ENCODE data around the gene TIMM44. TPM values are rescaled to one million over a fixed set of nuclear protein-coding genes. Genes with fewer than 3 reads are reported as not detected.

TIMM44 gene
- total RNA-seq, 4 donors from 2014 or later, result 65.7 to 108 (median 86.4) TPM

- Histone ChIP-seq H3K4me1 (peaks cover 17 to 97% (median 69%) of the 10 kb centered on the region in 3 donors), H3K36me3 (peaks cover 0 to 32% of the 10 kb centered on the region in 2 donors), H3K4me3 (peak within 1 kb of the TSS; percentile 51 to 80), H3K9me3 (no peaks in the 10 kb centered on the region), H3K27ac (peak within 1 kb of the TSS; percentile 94 to 97 (median 94)), H3K27me3 (no peaks in the 10 kb centered on the region)
- TF ChIP-seq POLR2A (IDR thresholded peaks at IDR 0.05) (peak; percentile 11 to 12), CTCF (IDR thresholded peaks at IDR 0.05) (peak in 3 of 4 experiments; percentile 33 to 57 (median 41)), POLR2AphosphoS5 (IDR thresholded peaks at IDR 0.05) (peak; percentile 7), EP300 (IDR thresholded peaks at IDR 0.05) (no peak)
- peak; percentile 64 for ATAC-seq
- WGBS, 2 donors (ENCODE audit: low coverage in 1 of 2), result 0 to 7% methylated on average over 1 to 2 of the region's 65 CpGs
These were observed 17.3 kb downstream of the TIMM44 start, which contains the start of gene CTXN1 for GRCh38 chr19:7926021-7926726. CTXN1 (minus strand) TSS chr19:7926135; CDS start chr19:7925538, 597 bp downstream.

GRCh38 chr19:7925171-7925851, 18.2 kb downstream of the TIMM44 start:
- peaks cover 0 to 23% of the 10 kb centered on the region in 2 donors for H3K36me3 ChIP-seq
- ATAC-seq, result peak; percentile 13
- H3K4me1 ChIP-seq, result peaks cover 17 to 91% (median 62%) of the 10 kb centered on the region in 3 donors
- WGBS, 2 donors (ENCODE audit: low coverage in 1 of 2), result no CpG with 5 or more reads among the region's 98 CpGs
- TF ChIP-seq POLR2AphosphoS5 (IDR thresholded peaks at IDR 0.05) (no peak), POLR2A (IDR thresholded peaks at IDR 0.05) (no peak), EP300 (IDR thresholded peaks at IDR 0.05) (no peak), CTCF (IDR thresholded peaks at IDR 0.05) (peak in 3 of 4 experiments; percentile 82 to 91 (median 89))
- H3K27ac ChIP-seq, result peak overlapping the region; percentile 37 to 97 (median 94)
- H3K27me3 ChIP-seq, result no peaks in the 10 kb centered on the region
- H3K4me3 ChIP-seq, result peak overlapping the region; percentile 51 to 80
- no peaks in the 10 kb centered on the region for H3K9me3 ChIP-seq

DNA sequence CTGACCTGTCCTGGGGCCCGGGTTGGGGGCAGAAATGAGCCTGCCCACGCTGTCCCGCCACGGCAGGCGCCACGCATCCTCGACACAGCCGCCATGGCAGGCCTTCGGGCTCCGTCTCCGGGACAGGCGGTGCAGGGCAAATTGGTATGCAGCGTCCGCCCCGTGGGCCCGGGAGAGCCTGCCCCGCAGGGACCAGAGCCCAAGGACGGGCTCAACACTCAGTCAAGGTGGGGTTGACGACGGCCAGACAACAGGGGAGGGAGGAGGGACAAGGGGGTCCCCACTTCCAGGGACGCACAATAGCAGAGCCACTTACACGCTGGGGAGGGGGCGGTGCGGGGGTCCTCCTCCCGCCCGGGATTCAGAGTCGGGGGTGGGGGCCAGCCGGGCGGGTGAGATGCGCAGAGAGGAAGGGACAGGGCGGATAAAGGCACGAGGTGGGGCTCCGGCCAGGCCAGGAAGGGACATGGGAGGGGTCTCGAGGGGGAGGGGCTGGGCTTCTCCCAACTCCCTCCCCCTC, 18.8 kb downstream of the TIMM44 start:
- peaks cover 17 to 89% (median 58%) of the 10 kb centered on the region in 3 donors for H3K4me1 ChIP-seq

GRCh38 chr19:7924241-7924640, 19.2 kb downstream of the TIMM44 start:
- no peak for ATAC-seq
- TF ChIP-seq CTCF (IDR thresholded peaks at IDR 0.05) (no peak), POLR2AphosphoS5 (IDR thresholded peaks at IDR 0.05) (no peak), POLR2A (IDR thresholded peaks at IDR 0.05) (no peak), EP300 (IDR thresholded peaks at IDR 0.05) (no peak)
- 47% methylated on average over 8 of the region's 12 CpGs; no CpG with 5 or more reads in 1 of the 2 donors for WGBS, 2 donors (ENCODE audit: low coverage in 1 of 2)
- H3K27me3 ChIP-seq, result no peaks in the 10 kb centered on the region
- H3K36me3 ChIP-seq, result peaks cover 0 to 19% of the 10 kb centered on the region in 2 donors
- H3K4me3 ChIP-seq, result peak overlapping the region in 1 of 2 donors; percentile 80
- H3K27ac ChIP-seq, result peak overlapping the region in 3 of 4 donors; percentile 94 to 97 (median 94)
- H3K4me1 ChIP-seq, result peaks cover 13 to 89% (median 58%) of the 10 kb centered on the region in 3 donors
- H3K9me3 ChIP-seq, result no peaks in the 10 kb centered on the region

More for the DNA sequence above, 18.8 kb downstream of the TIMM44 start:
- H3K9me3 ChIP-seq, result no peaks in the 10 kb centered on the region
- WGBS, 2 donors (ENCODE audit: low coverage in 1 of 2), result 60% methylated on average over 4 of the region's 34 CpGs; no CpG with 5 or more reads in 1 of the 2 donors
- no peaks in the 10 kb centered on the region for H3K27me3 ChIP-seq
- H3K4me3 ChIP-seq, result peak overlapping the region; percentile 51 to 80
- TF ChIP-seq CTCF (IDR thresholded peaks at IDR 0.05), result no peak
- no peak for TF ChIP-seq POLR2A (IDR thresholded peaks at IDR 0.05)
- no peak for TF ChIP-seq POLR2AphosphoS5 (IDR thresholded peaks at IDR 0.05)
- TF ChIP-seq EP300 (IDR thresholded peaks at IDR 0.05), result no peak
- peaks cover 0 to 19% of the 10 kb centered on the region in 2 donors for H3K36me3 ChIP-seq
- ATAC-seq, result no peak
- H3K27ac ChIP-seq, result peak overlapping the region; percentile 37 to 97 (median 94)

All from gastroesophageal sphincter (tissue), 4 donors.